Measurements from ENCODE around the gene CIB4. TPM values are rescaled to one million over a fixed set of nuclear protein-coding genes. Genes with fewer than 3 reads are reported as not detected.

Gene CIB4
- total and polyA plus RNA-seq, 2 of the 13 experiments (the other 11 are each of a cell fraction or from before 2014, with no cell fraction given) = not detected

DNA sequence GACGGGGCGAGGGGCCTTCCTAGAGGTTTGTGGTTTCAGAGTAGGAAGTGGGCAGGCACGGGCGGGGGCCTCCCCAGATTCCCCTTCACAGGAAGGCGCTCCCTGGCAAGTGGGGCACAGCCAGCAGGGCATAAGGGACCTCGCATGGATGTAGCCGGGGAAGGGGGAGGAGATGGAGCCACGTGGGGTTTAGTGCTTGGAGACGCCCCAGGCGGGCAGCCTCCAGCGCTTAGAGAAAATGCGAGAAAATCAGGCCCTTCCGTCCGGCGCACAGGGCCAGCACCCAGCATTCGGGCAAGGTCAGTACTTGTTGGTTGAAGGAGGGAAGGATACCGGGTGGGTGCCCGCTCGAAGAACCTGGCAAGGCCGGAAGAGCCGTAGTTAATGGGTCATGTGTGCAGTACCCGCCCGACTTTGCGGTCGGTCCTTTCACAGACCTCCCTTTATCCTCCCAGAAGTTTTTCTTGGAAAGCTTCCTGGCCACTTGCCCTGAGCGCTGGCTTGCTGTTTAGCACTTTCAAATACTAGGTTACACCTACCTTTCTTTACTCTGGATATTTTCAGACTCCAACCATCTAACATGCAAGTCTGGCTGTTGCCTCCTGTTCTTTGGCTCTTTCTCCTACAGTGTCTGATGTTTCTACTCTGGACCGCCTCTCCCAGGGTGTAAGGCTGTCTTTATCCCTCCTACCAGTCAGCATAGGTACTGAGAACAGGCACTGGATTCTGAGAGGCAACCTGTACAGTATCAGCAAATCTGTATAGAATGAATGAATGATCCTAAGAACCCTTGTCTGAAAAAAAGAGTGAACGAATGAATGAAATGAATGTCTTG lies 78.1 kb downstream of the CIB4 start:
- DNase-seq (ENCODE audit: low spot score) (no peak), ATAC-seq (peak; percentile 8), FAIRE-seq (no peak)
- Histone ChIP-seq H3K79me2 (ENCODE audit: insufficient read depth, low read length) (no peaks in the 10 kb centered on the region), H3K4me1 (ENCODE audit: insufficient read depth, low read length) (peaks cover 13% of the 10 kb centered on the region), H4K20me1 (ENCODE audit: insufficient read depth, low read length) (no peaks in the 10 kb centered on the region; the same call in 1 of the 2 replicates), H3K36me3 (replicated peaks in 1 of 2; ENCODE audit: control insufficient read depth in 1 of 2, insufficient read depth in 2 of 2, low read length in 2 of 2) (no peaks in the 10 kb centered on the region), H3K27ac (ENCODE audit: extremely low read length, insufficient read depth, low read length) (no peak overlapping the region), H2AFZ (ENCODE audit: low read length) (no peak overlapping the region), H3K4me2 (ENCODE audit: low read depth, low read length) (peak overlapping the region; percentile 81), H3K27me3 (ENCODE audit: control insufficient read depth in 1 of 2, insufficient read depth in 2 of 2, low read length in 2 of 2) (peaks cover 24 to 78% of the 10 kb centered on the region in 2 experiments), H3K4me3 (replicated peaks in 1 of 3; ENCODE audit: insufficient read depth in 1 of 3, low read depth in 2 of 3, low read length in 3 of 3) (peak overlapping the region in 2 of 3 experiments; percentile 17 to 65; a peak in 3 of 6 replicates), H3K9me3 (ENCODE audit: low read length) (no peaks in the 10 kb centered on the region), H3K9ac (ENCODE audit: insufficient read depth, low read depth, low read length) (no peak overlapping the region)
- WGBS (ENCODE audit: low lambda C conversion rate) = 19% methylated on average over 24 of the region's 28 CpGs
- ChIA-PET CTCF (ENCODE audit: low intra/inter-chr PET ratio, low total read pairs) (interaction anchor here (1.7 kb wide), 1 partner anchor 15 kb away, joined by 5 read pairs; no protein-coding TSS in a partner anchor), POLR2A (no interaction called here)
- no TSS peak for BruUV-seq (replicated peaks)
- intact Hi-C loops (cut with micrococcal nuclease; ENCODE audit: unreplicated experiment) (no loop called here), in situ Hi-C loops (cut with HindIII; ENCODE audit: extremely low pct_ligation_motif_present, low pct_unique_long_range_greater_than_20kb) (no loop called here)
- TF ChIP-seq LCORL (IDR thresholded peaks at IDR 0.05) (no peak), LCORL (CRISPR knock-in tag; IDR thresholded peaks at IDR 0.05) (no peak), EED (CRISPR knock-in tag; IDR thresholded peaks at IDR 0.05) (no peak), JDP2 (CRISPR knock-in tag; IDR thresholded peaks at IDR 0.05; ENCODE audit: borderline replicate concordance) (no peak), ZNF557 (CRISPR knock-in tag; IDR thresholded peaks at IDR 0.05) (no peak), SP5 (CRISPR knock-in tag; IDR thresholded peaks at IDR 0.05; ENCODE audit: borderline replicate concordance, low read depth) (no peak), EZH2 (conservative IDR thresholded peaks at IDR 0.05; ENCODE audit: low read depth, low read length) (peak; percentile 100), HOXA9 (CRISPR knock-in tag; IDR thresholded peaks at IDR 0.05; ENCODE audit: borderline replicate concordance) (0 out of 2 replicates have a peak, but pooled peaks have one; percentile 14), CHD4 (IDR thresholded peaks at IDR 0.05; ENCODE audit: borderline replicate concordance, low read length) (no peak), POGZ (CRISPR knock-in tag; IDR thresholded peaks at IDR 0.05) (no peak), GZF1 (CRISPR knock-in tag; IDR thresholded peaks at IDR 0.05) (no peak)
- TF ChIP-seq, protein P1, sequence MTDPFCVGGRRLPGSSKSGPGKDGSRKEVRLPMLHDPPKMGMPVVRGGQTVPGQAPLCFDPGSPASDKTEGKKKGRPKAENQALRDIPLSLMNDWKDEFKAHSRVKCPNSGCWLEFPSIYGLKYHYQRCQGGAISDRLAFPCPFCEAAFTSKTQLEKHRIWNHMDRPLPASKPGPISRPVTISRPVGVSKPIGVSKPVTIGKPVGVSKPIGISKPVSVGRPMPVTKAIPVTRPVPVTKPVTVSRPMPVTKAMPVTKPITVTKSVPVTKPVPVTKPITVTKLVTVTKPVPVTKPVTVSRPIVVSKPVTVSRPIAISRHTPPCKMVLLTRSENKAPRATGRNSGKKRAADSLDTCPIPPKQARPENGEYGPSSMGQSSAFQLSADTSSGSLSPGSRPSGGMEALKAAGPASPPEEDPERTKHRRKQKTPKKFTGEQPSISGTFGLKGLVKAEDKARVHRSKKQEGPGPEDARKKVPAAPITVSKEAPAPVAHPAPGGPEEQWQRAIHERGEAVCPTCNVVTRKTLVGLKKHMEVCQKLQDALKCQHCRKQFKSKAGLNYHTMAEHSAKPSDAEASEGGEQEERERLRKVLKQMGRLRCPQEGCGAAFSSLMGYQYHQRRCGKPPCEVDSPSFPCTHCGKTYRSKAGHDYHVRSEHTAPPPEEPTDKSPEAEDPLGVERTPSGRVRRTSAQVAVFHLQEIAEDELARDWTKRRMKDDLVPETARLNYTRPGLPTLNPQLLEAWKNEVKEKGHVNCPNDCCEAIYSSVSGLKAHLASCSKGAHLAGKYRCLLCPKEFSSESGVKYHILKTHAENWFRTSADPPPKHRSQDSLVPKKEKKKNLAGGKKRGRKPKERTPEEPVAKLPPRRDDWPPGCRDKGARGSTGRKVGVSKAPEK (CRISPR knock-in tag; IDR thresholded peaks at IDR 0.05; ENCODE audit: borderline replicate concordance) = peak; percentile 8; the same call in 1 of the 2 replicates
- TF ChIP-seq, protein P2, sequence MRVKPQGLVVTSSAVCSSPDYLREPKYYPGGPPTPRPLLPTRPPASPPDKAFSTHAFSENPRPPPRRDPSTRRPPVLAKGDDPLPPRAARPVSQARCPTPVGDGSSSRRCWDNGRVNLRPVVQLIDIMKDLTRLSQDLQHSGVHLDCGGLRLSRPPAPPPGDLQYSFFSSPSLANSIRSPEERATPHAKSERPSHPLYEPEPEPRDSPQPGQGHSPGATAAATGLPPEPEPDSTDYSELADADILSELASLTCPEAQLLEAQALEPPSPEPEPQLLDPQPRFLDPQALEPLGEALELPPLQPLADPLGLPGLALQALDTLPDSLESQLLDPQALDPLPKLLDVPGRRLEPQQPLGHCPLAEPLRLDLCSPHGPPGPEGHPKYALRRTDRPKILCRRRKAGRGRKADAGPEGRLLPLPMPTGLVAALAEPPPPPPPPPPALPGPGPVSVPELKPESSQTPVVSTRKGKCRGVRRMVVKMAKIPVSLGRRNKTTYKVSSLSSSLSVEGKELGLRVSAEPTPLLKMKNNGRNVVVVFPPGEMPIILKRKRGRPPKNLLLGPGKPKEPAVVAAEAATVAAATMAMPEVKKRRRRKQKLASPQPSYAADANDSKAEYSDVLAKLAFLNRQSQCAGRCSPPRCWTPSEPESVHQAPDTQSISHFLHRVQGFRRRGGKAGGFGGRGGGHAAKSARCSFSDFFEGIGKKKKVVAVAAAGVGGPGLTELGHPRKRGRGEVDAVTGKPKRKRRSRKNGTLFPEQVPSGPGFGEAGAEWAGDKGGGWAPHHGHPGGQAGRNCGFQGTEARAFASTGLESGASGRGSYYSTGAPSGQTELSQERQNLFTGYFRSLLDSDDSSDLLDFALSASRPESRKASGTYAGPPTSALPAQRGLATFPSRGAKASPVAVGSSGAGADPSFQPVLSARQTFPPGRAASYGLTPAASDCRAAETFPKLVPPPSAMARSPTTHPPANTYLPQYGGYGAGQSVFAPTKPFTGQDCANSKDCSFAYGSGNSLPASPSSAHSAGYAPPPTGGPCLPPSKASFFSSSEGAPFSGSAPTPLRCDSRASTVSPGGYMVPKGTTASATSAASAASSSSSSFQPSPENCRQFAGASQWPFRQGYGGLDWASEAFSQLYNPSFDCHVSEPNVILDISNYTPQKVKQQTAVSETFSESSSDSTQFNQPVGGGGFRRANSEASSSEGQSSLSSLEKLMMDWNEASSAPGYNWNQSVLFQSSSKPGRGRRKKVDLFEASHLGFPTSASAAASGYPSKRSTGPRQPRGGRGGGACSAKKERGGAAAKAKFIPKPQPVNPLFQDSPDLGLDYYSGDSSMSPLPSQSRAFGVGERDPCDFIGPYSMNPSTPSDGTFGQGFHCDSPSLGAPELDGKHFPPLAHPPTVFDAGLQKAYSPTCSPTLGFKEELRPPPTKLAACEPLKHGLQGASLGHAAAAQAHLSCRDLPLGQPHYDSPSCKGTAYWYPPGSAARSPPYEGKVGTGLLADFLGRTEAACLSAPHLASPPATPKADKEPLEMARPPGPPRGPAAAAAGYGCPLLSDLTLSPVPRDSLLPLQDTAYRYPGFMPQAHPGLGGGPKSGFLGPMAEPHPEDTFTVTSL (CRISPR knock-in tag; IDR thresholded peaks at IDR 0.05; ENCODE audit: borderline replicate concordance) = no peak
- TF ChIP-seq, protein P3, sequence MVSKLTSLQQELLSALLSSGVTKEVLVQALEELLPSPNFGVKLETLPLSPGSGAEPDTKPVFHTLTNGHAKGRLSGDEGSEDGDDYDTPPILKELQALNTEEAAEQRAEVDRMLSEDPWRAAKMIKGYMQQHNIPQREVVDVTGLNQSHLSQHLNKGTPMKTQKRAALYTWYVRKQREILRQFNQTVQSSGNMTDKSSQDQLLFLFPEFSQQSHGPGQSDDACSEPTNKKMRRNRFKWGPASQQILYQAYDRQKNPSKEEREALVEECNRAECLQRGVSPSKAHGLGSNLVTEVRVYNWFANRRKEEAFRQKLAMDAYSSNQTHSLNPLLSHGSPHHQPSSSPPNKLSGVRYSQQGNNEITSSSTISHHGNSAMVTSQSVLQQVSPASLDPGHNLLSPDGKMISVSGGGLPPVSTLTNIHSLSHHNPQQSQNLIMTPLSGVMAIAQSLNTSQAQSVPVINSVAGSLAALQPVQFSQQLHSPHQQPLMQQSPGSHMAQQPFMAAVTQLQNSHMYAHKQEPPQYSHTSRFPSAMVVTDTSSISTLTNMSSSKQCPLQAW (CRISPR knock-in tag; IDR thresholded peaks at IDR 0.05) = no peak

All from HepG2 (cell line).